Fibroblast of lung (primary cell): ENCODE measurements around the gene SEC61B. TPM values are rescaled to one million over a fixed set of nuclear protein-coding genes. Genes with fewer than 3 reads are reported as not detected.

Source experiments
- DNase-seq, 2 donors: peaks; one replicate each; pipeline versions ENCODE4 v3.0.0 to v3.0.0-alpha.2; 2010; ENCODE audit warnings: low read depth in 2 of 2
- H2AFZ ChIP-seq: 2 replicates; pipeline ENCODE4 v1.5.1; 2012; ENCODE audit warnings: low read length, control low read depth, inconsistent platforms
- H3K27ac ChIP-seq: 2 replicates; pipeline ENCODE4 v1.5.1; 2011; ENCODE audit warnings: low read length, control low read depth; ENCODE audit not compliant: insufficient read depth
- H3K27me3 ChIP-seq: 2 replicates; pipeline ENCODE4 v1.5.1; 2011; ENCODE audit warnings: mild to moderate bottlenecking, low read length; ENCODE audit not compliant: control insufficient read depth, insufficient read depth
- H3K36me3 ChIP-seq: 2 replicates; pipeline ENCODE4 v1.5.1; 2011; ENCODE audit warnings: low read length; ENCODE audit not compliant: control insufficient read depth, insufficient read depth
- H3K4me1 ChIP-seq: 2 replicates; pipeline ENCODE4 v1.5.1; 2011; ENCODE audit warnings: low read length; ENCODE audit not compliant: control insufficient read depth, insufficient read depth; ENCODE audit errors: extremely low read depth
- H3K4me2 ChIP-seq: 2 replicates; pipeline ENCODE4 v1.5.1; 2011; ENCODE audit warnings: low read length, control low read depth; ENCODE audit not compliant: insufficient read depth; ENCODE audit errors: extremely low read depth
- H3K4me3 ChIP-seq, 4 experiments: fragments of 200-600 bp in 1 of 4; sonication (generic) in 1 of 4; replicated peaks in 1 of 4; 2 replicates each; pipeline ENCODE4 v1.5.1; 2011 to 2016; ENCODE audit warnings: low read length in 4 of 4, low read depth in 3 of 4, mild to moderate bottlenecking in 3 of 4, control low read depth in 2 of 4, inconsistent platforms in 1 of 4, mixed read lengths in 1 of 4; ENCODE audit not compliant: insufficient read depth in 1 of 4; ENCODE audit errors: control extremely low read depth in 1 of 4
- H3K79me2 ChIP-seq: 2 replicates; pipeline ENCODE4 v1.5.1; 2012; ENCODE audit warnings: mild to moderate bottlenecking, low read length, inconsistent platforms; ENCODE audit not compliant: control insufficient read depth, insufficient read depth
- H3K9ac ChIP-seq: 2 replicates; pipeline ENCODE4 v1.5.1; 2011; ENCODE audit warnings: mild to moderate bottlenecking, low read length, control low read depth; ENCODE audit not compliant: insufficient read depth
- H3K9me3 ChIP-seq: 2 replicates; pipeline ENCODE4 v1.5.1; 2012; ENCODE audit warnings: low read depth, low read length; ENCODE audit not compliant: control insufficient read depth, insufficient read depth
- H4K20me1 ChIP-seq: 2 replicates; pipeline ENCODE4 v1.5.1; 2011; ENCODE audit warnings: low read length; ENCODE audit not compliant: control insufficient read depth, insufficient read depth; ENCODE audit errors: extremely low read depth
- EZH2 ChIP-seq: IDR thresholded peaks from 2 replicates; pipeline ENCODE4 v1.5.1; 2012; ENCODE audit warnings: low read length, control low read depth, mild to moderate bottlenecking; ENCODE audit errors: missing control alignments
- polyA plus RNA-seq, 2 donors: library from polyadenylated mRNA; depleted of rRNA in 1 of 2; stranded (reverse) in 1 of 2; unstranded in 1 of 2; fragments of >200 nt; gene quantifications; 2 replicates each; pipeline ENCODE4 v1.2.1, GENCODE V29; 2011 to 2012; ENCODE audit warnings: missing spikeins in 1 of 2
- total RNA-seq: library from RNA; depleted of rRNA; stranded (reverse); fragments of >200 nt; gene quantifications from 2 replicates; pipeline ENCODE4 v1.2.1, GENCODE V29; 2014
- TF ChIP-seq, protein P1 (sequence below), 2 donors: IDR thresholded peaks in 1 of 2; conservative IDR thresholded peaks in 1 of 2; 1 replicate in 1 of 2; 2 replicates in 1 of 2; pipeline ENCODE4 v1.5.1; 2011 to 2012; ENCODE audit warnings: low read length in 2 of 2, control low read depth in 1 of 2, inconsistent platforms in 1 of 2, low read depth in 1 of 2, mild to moderate bottlenecking in 1 of 2

Gene SEC61B
- total and polyA plus RNA-seq, 2 donors (not counting 1 experiment from before 2014, with no cell fraction given): 58.8 to 213 TPM

DNA sequence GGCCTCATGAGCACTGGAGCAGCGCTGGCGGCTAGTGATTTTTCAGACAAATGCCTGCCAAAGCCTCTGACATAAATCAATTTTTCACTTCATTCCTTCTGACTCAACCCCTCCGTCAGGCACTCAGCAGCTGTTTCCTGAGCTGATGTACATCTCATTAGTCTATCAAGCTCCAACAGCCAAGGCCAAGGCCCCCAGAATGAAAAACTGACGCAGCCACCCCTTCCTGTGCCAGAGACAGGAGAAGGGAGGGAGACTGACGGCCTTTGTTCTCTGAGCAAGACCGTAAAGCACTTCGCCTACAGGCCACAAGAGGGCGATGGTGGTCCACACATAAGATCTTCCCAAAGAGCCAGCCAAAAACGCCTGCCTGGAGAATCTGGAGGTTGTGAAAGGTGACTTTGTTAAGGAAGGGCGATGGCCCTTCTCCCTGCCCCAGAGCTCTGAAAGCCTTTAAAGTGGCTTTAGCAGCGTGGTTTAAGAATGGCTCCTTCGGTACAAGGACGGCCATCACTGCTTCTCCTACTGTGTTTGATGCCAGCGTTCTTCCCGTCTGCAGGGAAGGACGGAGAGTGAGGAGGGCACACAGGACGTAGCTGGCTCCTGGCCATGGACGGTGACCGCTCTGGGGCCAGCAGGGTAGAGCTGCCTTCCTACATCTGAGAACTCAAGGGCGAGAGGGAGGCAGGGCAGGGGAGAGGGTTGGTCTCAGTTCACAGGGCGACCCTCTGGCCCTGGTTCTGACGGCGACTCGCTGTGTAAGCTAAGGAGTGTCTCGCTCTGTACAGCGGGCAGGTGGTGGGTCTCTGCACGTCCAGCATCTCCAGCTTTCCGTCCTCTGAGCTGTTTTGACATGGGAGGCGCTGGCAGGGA, 37.4 kb upstream of the SEC61B start:
- H3K4me3 ChIP-seq: peak overlapping the region in 3 of 4 experiments; percentile 18 to 48 (median 32)
- H3K27me3 ChIP-seq: peaks cover 2% of the 10 kb centered on the region
- peak overlapping the region; percentile 59 for H3K4me2 ChIP-seq
- peaks cover 6% of the 10 kb centered on the region for H3K4me1 ChIP-seq
- peak overlapping the region; percentile 89 for H2AFZ ChIP-seq
- no peaks in the 10 kb centered on the region for H4K20me1 ChIP-seq
- DNase-seq: peak; percentile 90 to 94
- TF ChIP-seq EZH2: no peak
- TF ChIP-seq, protein P1, sequence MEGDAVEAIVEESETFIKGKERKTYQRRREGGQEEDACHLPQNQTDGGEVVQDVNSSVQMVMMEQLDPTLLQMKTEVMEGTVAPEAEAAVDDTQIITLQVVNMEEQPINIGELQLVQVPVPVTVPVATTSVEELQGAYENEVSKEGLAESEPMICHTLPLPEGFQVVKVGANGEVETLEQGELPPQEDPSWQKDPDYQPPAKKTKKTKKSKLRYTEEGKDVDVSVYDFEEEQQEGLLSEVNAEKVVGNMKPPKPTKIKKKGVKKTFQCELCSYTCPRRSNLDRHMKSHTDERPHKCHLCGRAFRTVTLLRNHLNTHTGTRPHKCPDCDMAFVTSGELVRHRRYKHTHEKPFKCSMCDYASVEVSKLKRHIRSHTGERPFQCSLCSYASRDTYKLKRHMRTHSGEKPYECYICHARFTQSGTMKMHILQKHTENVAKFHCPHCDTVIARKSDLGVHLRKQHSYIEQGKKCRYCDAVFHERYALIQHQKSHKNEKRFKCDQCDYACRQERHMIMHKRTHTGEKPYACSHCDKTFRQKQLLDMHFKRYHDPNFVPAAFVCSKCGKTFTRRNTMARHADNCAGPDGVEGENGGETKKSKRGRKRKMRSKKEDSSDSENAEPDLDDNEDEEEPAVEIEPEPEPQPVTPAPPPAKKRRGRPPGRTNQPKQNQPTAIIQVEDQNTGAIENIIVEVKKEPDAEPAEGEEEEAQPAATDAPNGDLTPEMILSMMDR (conservative IDR thresholded peaks at IDR 0.05 in 1 of 2, IDR thresholded peaks at IDR 0.05 in 1 of 2; ENCODE audit: low read depth in 1 of 2, low read length in 2 of 2): peak; percentile 95 to 96
- no peaks in the 10 kb centered on the region for H3K9me3 ChIP-seq
- no peaks in the 10 kb centered on the region for H3K79me2 ChIP-seq
- no peak overlapping the region for H3K27ac ChIP-seq
- no peaks in the 10 kb centered on the region for H3K36me3 ChIP-seq
- H3K9ac ChIP-seq: no peak overlapping the region

DNA sequence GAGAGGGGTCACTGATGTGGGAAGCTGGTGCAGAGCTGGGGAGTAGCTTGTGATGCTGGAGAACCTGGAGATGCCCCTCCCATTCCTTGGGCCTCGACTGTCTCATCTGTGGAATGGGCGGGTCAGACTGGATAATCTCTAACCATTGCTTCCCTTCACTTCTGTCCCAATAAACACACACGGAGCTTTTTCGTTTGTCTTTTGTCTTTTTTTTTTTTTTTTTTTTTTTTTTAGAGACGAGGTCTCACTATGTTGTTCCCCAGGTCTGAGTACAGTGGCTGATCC, 36.8 kb upstream of the SEC61B start:
- Histone ChIP-seq H4K20me1 (no peaks in the 10 kb centered on the region), H3K9ac (no peak overlapping the region), H3K79me2 (no peaks in the 10 kb centered on the region), H3K27me3 (peaks cover 2% of the 10 kb centered on the region), H3K27ac (no peak overlapping the region), H3K4me1 (peaks cover 6% of the 10 kb centered on the region), H2AFZ (peak overlapping the region; percentile 89), H3K4me3 (peak overlapping the region in 1 of 4 experiments; percentile 48), H3K9me3 (no peaks in the 10 kb centered on the region), H3K36me3 (no peaks in the 10 kb centered on the region), H3K4me2 (peak overlapping the region; percentile 59)
- no peak for TF ChIP-seq EZH2
- TF ChIP-seq, protein P1 (conservative IDR thresholded peaks at IDR 0.05 in 1 of 2, IDR thresholded peaks at IDR 0.05 in 1 of 2; ENCODE audit: low read depth in 1 of 2, low read length in 2 of 2): no peak
- no peak for DNase-seq

DNA sequence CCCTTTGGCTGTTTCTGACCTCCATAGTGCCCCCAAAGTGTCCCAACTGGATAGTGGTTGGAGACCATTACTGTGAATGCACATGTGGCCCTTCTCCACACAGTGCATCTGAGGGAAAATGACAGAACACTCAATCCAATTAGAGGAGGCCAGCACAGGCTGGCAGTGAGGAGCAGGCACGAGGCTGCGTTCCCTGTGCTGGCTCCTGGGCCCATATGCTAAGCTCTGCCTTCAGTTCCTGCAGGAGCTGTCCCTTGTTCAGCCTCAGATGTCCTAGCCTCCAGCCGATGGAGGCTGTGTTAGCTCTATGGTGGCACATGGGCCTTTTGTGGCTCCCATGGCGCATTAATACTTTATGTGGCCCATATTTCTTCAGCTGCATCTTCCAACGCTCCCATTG, 36.1 kb upstream of the SEC61B start:
- Histone ChIP-seq H3K4me1 (peaks cover 6% of the 10 kb centered on the region), H3K27ac (no peak overlapping the region)

More for the DNA sequence above, 36.1 kb upstream of the SEC61B start:
- no peak overlapping the region for H3K4me2 ChIP-seq
- no peak overlapping the region for H3K4me3 ChIP-seq
- no peak overlapping the region for H3K9ac ChIP-seq
- no peaks in the 10 kb centered on the region for H3K36me3 ChIP-seq
- H3K9me3 ChIP-seq: no peaks in the 10 kb centered on the region
- no peak overlapping the region for H2AFZ ChIP-seq
- DNase-seq: no peak
- no peak for TF ChIP-seq EZH2
- TF ChIP-seq, protein P1 (conservative IDR thresholded peaks at IDR 0.05 in 1 of 2, IDR thresholded peaks at IDR 0.05 in 1 of 2; ENCODE audit: low read depth in 1 of 2, low read length in 2 of 2): no peak
- H3K27me3 ChIP-seq: peaks cover 2% of the 10 kb centered on the region
- H4K20me1 ChIP-seq: no peaks in the 10 kb centered on the region
- no peaks in the 10 kb centered on the region for H3K79me2 ChIP-seq
